ENCODE measurements around the gene SLC7A10. TPM values are rescaled to one million over a fixed set of nuclear protein-coding genes. Genes with fewer than 3 reads are reported as not detected.

The SLC7A10 gene
- total RNA-seq, 2 experiments from 2014 or later, result not detected

DNA sequence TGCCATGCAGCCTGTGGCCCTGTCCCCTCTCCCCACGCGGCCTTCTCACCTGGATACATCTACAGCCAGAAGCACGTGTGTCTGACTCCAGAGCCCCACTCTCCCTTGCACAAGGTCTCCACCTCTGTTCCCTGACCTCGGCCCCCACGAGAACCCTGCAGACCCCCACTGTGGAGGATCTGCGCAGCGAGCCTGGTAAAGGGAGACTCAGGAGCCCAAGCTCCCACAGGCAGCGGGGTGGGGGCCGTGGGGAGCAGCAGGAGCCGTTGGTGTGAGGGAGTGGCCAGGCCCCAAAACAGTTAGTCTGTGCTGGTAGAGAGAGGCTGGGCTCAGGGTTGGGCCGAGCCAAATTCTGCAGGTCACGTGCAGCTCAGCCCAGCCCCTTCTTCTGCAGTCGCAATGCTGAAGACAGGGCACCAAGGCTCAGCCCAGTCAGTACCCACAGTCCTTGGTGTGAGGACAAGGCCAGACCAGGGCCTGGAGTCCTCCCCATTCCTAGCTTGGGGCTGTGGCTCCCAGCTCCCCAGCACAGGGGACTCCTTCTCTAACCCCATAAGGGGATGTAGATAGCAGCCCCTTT lies 28.7 kb upstream of the SLC7A10 start:
- ATAC-seq (ENCODE audit: poor library complexity) (no peak), DNase-seq (no peak)
- Histone ChIP-seq H3K9me3 (ENCODE audit: control insufficient read depth in 1 of 2, insufficient read depth in 1 of 2, low read length in 2 of 2) (peaks cover 0 to 8% of the 10 kb centered on the region in 2 experiments), H3K36me3 (ENCODE audit: insufficient read depth, low read length) (no peaks in the 10 kb centered on the region), H3K27me3 (ENCODE audit: control insufficient read depth in 1 of 2, insufficient read depth in 2 of 2, low read length in 2 of 2) (no peaks in the 10 kb centered on the region), H3K4me1 (ENCODE audit: insufficient read depth, low read length) (peaks cover 4% of the 10 kb centered on the region), H3K27ac (ENCODE audit: low read depth in 1 of 2, low read length in 2 of 2) (no peak overlapping the region), H3K4me3 (ENCODE audit: low read length) (no peak overlapping the region)
- peaks cover 14% of the 10 kb centered on the region for H3K27me3 Mint-ChIP-seq
- peaks cover 5% of the 10 kb centered on the region for H3K9me3 Mint-ChIP-seq
- no peak overlapping the region for H3K27ac Mint-ChIP-seq
- intact Hi-C loops (cut with DNase I, micrococcal nuclease), result no loop called here
- H3K36me3 Mint-ChIP-seq (ENCODE audit: low read depth), result no peaks in the 10 kb centered on the region
- CTCF ChIA-PET, result no interaction called here
- no peaks in the 10 kb centered on the region for H3K4me1 Mint-ChIP-seq (ENCODE audit: low read depth)
- H3K4me3 Mint-ChIP-seq, result no peak overlapping the region
- TF ChIP-seq, protein P1, sequence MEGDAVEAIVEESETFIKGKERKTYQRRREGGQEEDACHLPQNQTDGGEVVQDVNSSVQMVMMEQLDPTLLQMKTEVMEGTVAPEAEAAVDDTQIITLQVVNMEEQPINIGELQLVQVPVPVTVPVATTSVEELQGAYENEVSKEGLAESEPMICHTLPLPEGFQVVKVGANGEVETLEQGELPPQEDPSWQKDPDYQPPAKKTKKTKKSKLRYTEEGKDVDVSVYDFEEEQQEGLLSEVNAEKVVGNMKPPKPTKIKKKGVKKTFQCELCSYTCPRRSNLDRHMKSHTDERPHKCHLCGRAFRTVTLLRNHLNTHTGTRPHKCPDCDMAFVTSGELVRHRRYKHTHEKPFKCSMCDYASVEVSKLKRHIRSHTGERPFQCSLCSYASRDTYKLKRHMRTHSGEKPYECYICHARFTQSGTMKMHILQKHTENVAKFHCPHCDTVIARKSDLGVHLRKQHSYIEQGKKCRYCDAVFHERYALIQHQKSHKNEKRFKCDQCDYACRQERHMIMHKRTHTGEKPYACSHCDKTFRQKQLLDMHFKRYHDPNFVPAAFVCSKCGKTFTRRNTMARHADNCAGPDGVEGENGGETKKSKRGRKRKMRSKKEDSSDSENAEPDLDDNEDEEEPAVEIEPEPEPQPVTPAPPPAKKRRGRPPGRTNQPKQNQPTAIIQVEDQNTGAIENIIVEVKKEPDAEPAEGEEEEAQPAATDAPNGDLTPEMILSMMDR (IDR thresholded peaks at IDR 0.05), result no peak
- POLR2A ChIA-PET, result no interaction called here

DNA sequence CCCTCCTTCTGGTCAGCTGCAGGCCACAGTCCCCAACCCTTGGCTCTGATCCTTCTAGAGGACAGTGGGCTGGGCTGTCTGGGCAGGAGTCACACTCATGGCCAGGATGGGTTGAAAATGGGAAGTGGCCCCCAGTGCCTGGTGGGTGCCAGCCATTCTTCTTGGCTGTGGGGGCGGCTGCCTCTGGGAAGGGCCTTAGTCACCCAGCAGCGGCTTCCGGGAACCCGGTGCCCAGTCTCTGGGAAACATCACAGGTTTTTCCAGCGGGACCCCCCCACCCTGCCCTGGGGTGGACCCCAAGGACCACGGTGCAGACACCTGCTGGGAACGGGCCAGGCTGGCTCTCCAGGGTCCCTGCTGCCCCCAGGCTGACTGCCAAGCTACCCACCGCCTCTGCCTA lies 27.3 kb upstream of the SLC7A10 start:
- H3K4me3 Mint-ChIP-seq, result no peak overlapping the region
- Histone ChIP-seq H3K27ac (ENCODE audit: low read depth in 1 of 2, low read length in 2 of 2) (no peak overlapping the region), H3K4me3 (ENCODE audit: low read length) (no peak overlapping the region), H3K27me3 (ENCODE audit: control insufficient read depth in 1 of 2, insufficient read depth in 2 of 2, low read length in 2 of 2) (no peaks in the 10 kb centered on the region), H3K36me3 (ENCODE audit: insufficient read depth, low read length) (no peaks in the 10 kb centered on the region), H3K9me3 (ENCODE audit: control insufficient read depth in 1 of 2, insufficient read depth in 1 of 2, low read length in 2 of 2) (peaks cover 0 to 4% of the 10 kb centered on the region in 2 experiments), H3K4me1 (ENCODE audit: insufficient read depth, low read length) (peaks cover 6% of the 10 kb centered on the region)
- H3K27me3 Mint-ChIP-seq, result peaks cover 13% of the 10 kb centered on the region
- ChIA-PET CTCF (no interaction called here), POLR2A (no interaction called here)
- no peaks in the 10 kb centered on the region for H3K36me3 Mint-ChIP-seq (ENCODE audit: low read depth)
- no peak overlapping the region for H3K27ac Mint-ChIP-seq
- intact Hi-C loops (cut with DNase I, micrococcal nuclease), result no loop called here
- DNase-seq (peak in 2 of 14 experiments; percentile 27 to 44), ATAC-seq (ENCODE audit: poor library complexity) (no peak)
- H3K4me1 Mint-ChIP-seq (ENCODE audit: low read depth), result no peaks in the 10 kb centered on the region
- TF ChIP-seq, protein P1 (IDR thresholded peaks at IDR 0.05), result no peak
- peaks cover 2% of the 10 kb centered on the region for H3K9me3 Mint-ChIP-seq

DNA sequence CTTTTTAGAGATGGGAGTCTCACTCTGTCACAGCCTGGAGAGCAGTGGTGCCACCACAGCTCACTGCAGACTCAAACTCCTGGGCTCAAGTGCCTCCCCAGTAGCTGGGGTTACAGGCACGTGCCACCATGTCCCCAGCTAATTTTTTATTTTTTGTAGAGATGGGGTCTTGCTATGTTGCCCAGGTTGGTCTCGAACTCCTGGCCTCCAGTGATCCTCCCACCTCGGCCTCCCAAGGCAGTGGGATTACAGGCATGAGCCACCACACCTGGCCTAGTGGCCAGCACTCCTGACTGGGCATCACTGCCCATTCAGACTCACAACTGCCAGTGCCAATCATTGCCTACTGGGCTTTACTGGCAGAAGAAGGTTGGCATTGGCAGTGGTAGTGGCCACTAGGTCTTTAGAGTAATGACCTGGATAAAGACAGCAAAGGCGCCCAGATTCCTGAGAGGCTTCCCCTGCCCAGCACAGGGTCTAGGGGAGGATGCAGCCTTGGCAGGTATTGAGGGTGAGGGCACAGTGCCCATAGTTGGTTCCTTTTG lies 26.8 kb upstream of the SLC7A10 start:
- no peak overlapping the region for H3K4me3 Mint-ChIP-seq
- Histone ChIP-seq H3K4me1 (ENCODE audit: insufficient read depth, low read length) (peaks cover 6% of the 10 kb centered on the region), H3K4me3 (ENCODE audit: low read length) (no peak overlapping the region), H3K9me3 (ENCODE audit: control insufficient read depth in 1 of 2, insufficient read depth in 1 of 2, low read length in 2 of 2) (peaks cover 0 to under 1% of the 10 kb centered on the region in 2 experiments), H3K27me3 (ENCODE audit: control insufficient read depth in 1 of 2, insufficient read depth in 2 of 2, low read length in 2 of 2) (no peaks in the 10 kb centered on the region), H3K27ac (ENCODE audit: low read depth in 1 of 2, low read length in 2 of 2) (no peak overlapping the region), H3K36me3 (ENCODE audit: insufficient read depth, low read length) (no peaks in the 10 kb centered on the region)
- no peaks in the 10 kb centered on the region for H3K4me1 Mint-ChIP-seq (ENCODE audit: low read depth)
- intact Hi-C loops (cut with DNase I, micrococcal nuclease), result no loop called here
- no peaks in the 10 kb centered on the region for H3K9me3 Mint-ChIP-seq
- no peaks in the 10 kb centered on the region for H3K36me3 Mint-ChIP-seq (ENCODE audit: low read depth)
- TF ChIP-seq, protein P1 (IDR thresholded peaks at IDR 0.05), result no peak
- peaks cover 11% of the 10 kb centered on the region for H3K27me3 Mint-ChIP-seq
- no peak for ATAC-seq (ENCODE audit: poor library complexity)
- ChIA-PET CTCF (no interaction called here), POLR2A (no interaction called here)
- H3K27ac Mint-ChIP-seq, result no peak overlapping the region
- no peak for DNase-seq

Measured in CD4-positive, alpha-beta T cell (primary cell).